Central memory CD4-positive, alpha-beta T cell (primary cell): Measurements from ENCODE around the gene LSM4.
A peak's percentile ranks its signal among the peaks of the same experiment; 100 is the strongest.
"Not testable (repeated sequence)": the region's sequence is repeated elsewhere in the genome, so short reads cannot be mapped to it uniquely, and the experiment has no call there.

Source experiments
- DNase-seq: peaks from one replicate; pipeline ENCODE4 v3.0.0; 2022
- total RNA-seq, 3 experiments: gene quantifications; one replicate each; lab custom pipeline; 2026; lab: John Stamatoyannopoulos, UW

LSM4 gene
- 26.4 to 103 (median 41.7) reads per million in 3 experiments for total RNA-seq

- peak; percentile 99 for DNase-seq
Observed at GRCh38 chr19:18322759-18323460, at the start of gene LSM4. LSM4 (minus strand) TSS chr19:18323076; CDS start chr19:18323020, 56 bp downstream.

- DNase-seq, result no peak
Observed at GRCh38 chr19:18368504-18369222, 45.8 kb upstream of the LSM4 start.

DNA sequence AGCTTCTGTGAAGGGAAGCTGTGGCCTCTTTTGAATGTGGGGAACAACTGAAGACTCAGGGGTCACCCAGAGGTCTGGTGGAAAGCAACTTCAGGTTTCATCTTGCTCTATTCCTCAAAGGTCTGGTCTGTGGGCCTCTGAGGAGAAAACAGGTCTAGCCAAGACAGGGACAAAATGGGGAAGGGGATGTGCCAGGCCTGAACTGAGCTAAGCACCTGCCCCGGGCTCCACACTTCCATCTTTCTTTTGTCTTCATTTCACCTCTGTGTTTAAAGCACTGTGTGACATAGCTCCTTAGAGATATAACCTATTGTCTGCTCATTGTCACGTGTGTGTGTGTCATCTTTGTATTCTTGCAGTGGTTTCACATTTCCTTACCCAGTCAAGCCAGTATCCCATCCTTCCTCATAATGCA, 43.2 kb upstream of the LSM4 start:
- no peak for DNase-seq

- DNase-seq, result no peak
Observed at GRCh38 chr19:18364826-18365528, 42.1 kb upstream of the LSM4 start.

GRCh38 chr19:18364277-18364825, 41.5 kb upstream of the LSM4 start:
- not testable (repeated sequence) for DNase-seq

DNA sequence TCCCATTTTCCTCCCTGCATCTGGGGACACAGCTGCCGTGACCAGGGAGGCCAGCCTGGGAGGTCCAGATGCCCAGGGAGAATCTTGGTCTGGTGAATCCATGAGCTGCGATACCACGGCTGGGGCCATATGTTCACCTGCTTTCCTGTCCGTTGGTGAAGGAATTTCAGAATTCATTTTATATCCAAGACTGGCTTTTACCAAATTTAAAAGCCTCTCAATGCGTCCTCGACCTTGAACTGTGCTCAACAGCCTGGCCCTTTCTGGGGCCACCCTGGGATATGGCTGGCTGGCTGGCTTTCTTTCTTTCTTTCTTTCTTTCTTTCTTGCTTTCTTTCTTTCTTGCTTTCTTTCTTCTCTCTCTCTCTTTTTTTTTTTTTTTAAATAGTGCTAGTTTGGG, 40.9 kb upstream of the LSM4 start:
- DNase-seq, result no peak

DNA sequence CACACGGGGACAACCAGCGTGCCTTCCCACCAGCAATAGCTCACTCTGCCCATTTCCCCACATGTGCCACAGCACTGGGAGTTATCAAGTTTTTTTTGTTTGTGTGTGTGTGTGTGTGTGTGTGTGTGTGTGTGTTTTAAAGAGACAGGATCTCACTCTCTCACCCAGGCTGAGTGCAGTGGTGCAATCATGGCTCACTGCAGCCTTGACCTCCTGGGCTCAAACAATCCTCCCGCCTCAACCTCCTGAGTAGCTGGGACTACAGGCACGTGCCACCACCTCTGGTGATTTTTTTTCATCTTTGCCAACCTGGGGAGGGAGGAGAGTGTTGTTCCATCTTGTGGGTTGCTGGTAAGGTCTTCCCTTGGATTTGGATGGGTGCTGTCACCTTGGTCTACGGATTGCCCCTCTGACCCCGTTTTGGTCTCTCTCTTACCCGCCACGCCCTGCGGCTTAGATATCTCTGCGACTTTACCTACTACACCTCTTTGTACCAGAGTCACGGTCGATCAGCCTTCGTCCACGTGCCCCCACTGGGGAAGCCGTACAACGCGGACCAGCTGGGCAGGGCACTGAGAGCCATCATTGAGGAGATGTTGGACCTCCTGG, 40.2 kb upstream of the LSM4 start:
- no peak for DNase-seq

DNA sequence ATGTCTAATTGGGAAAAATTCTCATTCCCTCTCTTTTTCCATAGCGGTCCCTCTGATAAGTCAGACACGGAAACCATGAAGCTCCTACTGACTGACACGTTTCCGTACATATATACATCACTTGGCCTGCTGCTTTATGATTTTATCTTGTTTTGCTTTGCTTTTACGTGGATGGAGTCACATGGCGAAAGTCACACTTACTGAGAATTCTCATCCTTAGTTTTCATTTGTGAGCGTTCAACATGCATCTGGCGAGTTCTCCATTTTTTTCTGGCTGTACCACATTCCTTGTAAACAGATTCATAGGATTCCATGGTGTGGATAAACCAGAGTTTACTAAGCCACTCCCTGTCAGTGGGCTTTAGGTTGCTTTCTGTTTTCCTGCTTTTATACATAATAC, 38.8 kb upstream of the LSM4 start:
- no peak for DNase-seq

DNA sequence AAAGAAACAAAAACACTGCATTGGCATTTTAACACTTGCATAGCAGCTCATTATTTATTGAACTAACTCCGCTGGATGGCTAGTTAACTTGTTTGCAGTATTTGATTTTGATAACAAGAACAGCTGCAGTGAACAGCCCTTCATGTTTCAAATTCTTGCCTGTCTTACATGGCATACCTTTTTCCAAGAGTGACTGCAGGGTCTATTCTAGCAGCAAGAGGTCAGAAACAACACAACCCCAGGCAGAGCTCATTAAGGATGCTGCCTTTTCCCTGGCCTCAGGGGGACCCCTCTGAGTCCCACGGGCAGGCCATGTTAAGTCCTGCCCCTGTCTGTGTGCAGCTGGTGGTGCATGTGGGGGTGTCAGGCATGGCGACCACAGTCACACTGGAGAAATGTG, 34.2 kb upstream of the LSM4 start:
- no peak for DNase-seq

DNA sequence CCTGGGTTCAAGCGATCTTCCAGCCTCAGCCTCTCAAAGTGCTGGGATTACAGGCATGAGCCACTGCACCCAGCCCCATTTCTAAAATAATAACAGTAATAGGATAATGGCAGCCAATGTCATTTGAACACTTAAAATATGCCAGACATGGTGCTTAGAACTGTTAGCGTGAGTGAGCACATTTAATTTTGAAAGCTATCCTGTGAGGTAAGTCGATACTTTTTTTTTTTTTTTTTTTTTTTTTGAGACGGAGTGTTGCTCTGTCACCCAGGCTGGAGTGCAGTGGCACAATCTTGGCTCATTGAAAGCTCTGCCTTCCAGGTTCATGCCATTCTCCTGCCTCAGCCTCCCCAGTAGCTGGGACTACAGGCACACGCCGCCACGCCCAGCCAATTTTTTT, 31.9 kb upstream of the LSM4 start:
- DNase-seq, result not testable (repeated sequence)

DNA sequence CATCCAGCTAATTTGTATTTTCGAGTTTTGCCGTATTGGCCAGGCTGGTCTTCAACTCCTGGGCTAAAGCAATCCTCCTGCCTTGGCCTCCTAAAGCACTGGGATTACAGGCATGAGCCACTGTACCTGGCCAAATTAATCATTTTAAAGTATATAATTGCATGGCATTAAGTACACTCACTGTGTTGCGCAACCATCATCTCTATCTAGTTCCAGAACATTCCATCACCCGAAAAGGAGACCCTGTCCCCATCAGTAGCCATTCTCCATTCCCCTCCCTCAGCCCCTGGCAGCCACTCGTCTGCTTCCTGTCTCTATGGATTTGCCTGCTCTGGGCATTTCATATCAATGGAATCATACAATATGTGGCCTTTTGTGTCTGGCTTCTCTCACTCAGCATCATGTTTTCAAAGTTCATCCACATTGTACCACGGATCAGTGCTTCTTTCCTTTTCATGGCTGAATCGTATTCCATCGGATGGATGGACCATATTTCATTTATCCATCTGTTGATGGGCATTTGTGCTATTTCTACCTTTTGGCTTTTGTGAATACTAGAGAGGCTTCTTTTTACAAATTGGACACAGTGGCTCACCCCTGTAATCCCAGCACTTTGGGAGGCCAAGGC, 30.6 kb upstream of the LSM4 start:
- DNase-seq, result no peak

DNA sequence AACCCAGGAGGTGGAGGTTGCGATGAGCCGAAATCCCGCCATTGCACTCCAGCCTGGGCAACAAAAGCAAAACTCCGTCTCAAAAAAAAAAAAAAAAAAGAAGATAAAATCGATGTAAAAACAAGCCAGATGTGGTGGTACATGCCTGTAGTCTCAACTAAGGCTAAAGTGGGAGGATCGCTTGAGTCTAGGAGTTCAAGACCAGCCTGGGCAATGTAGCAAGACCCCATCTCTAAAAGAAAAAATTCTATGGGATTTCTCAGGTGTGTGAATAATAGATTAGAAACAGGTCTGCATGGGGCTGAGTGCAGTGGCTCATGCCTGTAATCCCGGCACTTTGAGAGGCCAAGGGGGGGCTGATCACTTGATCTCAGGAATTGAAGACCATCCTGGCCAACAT, 28.7 kb upstream of the LSM4 start:
- DNase-seq, result no peak

DNA sequence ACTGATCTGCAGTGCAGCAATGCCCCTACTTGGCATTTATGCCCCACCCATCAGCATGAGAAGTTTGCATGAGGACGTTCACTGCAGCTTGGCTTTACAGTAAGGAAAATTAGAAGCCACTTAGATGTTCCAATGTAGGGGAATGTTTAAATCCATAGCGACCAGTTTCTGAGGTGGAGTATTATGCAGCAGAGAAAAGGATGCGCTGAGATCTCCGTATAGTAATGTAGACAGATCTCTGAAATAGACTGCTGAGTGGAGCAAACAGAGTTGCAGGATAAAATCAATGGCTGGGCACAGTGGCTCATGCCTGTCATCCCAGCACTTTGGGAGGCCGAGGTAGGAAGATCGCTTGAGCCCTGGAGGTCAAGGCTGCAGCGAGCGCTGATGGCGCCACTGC, 27.6 kb upstream of the LSM4 start:
- no peak for DNase-seq

DNA sequence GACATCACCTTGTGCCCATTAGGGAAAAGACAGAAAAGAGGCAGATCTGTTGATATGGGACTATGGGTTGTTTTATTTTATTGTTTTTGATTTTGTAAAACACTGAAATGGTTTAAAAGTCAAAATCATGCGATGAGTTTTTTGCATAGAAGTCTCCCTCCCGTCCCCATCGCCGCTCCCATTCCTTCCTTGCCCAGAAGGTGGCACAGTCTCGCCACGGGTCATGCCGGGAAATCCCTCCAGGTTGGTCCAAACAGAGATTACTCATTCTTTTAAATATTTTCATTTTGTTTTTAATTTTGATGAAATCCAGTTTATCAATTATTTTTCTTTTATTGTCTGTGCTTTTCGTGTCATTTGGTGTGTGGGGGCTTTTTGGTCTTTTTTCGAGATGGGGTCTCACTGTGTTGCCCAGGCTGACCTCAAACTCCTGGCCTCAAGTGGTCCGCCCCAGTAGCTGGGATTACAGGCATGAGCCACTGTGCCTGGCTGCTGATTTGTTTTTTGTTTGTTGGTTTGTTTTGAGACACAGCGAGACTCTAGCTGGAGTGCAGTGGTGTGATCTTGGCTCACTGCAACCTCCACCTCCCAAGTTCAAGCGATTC, 26.8 kb upstream of the LSM4 start:
- no peak for DNase-seq

DNA sequence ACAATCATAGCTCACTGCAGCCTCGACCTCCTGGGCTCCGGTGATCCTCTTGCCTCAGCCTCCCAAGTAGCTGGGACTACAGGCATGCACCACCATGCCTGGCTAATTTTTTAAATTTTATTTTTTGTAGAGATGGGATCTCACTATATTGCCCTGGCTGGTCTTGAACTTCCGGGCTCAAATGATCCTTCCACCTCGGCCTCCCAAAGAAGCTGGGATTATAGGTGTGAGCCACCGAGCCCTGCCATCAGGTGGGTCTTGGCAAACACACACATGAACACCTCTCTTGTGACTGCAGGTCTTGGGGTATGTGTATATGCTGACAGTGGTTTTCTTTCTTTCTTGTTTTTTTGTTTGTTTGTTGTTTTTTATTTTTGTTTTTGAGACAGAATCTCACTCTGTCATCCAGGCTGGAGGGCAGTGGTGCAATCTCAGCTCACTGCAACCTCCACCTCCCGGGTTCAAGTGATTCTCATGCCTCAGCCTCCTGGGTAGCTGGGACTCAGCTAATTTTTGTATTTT, 26.0 kb upstream of the LSM4 start:
- DNase-seq, result not testable (repeated sequence)

- DNase-seq, result no peak
Observed at GRCh38 chr19:18348171-18348570, 25.3 kb upstream of the LSM4 start.

- no peak for DNase-seq
Observed at GRCh38 chr19:18346091-18346490, 23.2 kb upstream of the LSM4 start.

- no peak for DNase-seq
Observed at GRCh38 chr19:18345296-18345695, 22.4 kb upstream of the LSM4 start.

DNA sequence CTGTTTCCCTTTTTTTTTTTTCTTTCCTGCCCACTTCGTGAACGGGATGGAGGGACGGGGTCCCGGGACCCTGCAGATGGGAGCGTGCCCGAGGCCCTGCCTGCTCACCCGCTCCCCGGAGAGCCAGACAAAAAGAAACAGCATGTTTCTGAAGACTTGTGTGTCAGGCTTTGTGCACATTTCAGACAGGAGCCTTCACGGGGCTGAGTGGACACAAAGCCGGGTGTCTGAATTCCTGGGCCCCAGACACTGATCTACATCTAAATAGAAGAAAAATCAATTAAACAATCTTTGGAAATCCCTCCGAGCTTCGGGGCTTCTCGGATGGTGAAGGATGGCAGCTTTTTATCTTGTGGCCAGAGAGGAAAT, 21.7 kb upstream of the LSM4 start:
- no peak for DNase-seq

- no peak for DNase-seq
Observed at GRCh38 chr19:18342090-18342632, 19.3 kb upstream of the LSM4 start.
